Transverse colon (tissue), 4 donors: ENCODE data around the gene RGS3. TPM values are rescaled to one million over a fixed set of nuclear protein-coding genes. Genes with fewer than 3 reads are reported as not detected.

ENCODE experiments used
- DNase-seq: peaks from one replicate; pipeline ENCODE4 v3.0.0-alpha.2; 2019
- H3K27ac ChIP-seq, 4 donors: fragments of 200-600 bp; sonication (generic); 2 replicates each; pipeline ENCODE4 v1.5.1; 2016 to 2018; ENCODE audit warnings: inconsistent platforms in 4 of 4
- H3K27me3 ChIP-seq: fragments of 200-600 bp; sonication (generic); 2 replicates; pipeline ENCODE4 v1.5.1; 2017; ENCODE audit warnings: inconsistent platforms
- H3K36me3 ChIP-seq, 4 donors: fragments of 200-600 bp; sonication (generic); 2 replicates each; pipeline ENCODE4 v1.5.1; 2017 to 2019; ENCODE audit warnings: inconsistent platforms in 4 of 4
- H3K4me1 ChIP-seq, 4 donors: fragments of 200-600 bp; sonication (generic); 2 replicates each; pipeline ENCODE4 v1.5.1; 2017 to 2020; ENCODE audit warnings: inconsistent platforms in 4 of 4
- H3K4me3 ChIP-seq, 4 donors: fragments of 200-600 bp; sonication (generic); 1 replicate in 1 of 4; 2 replicates in 3 of 4; pipeline versions ENCODE4 v1.5.1 to v1.6.1; 2017 to 2019; ENCODE audit warnings: inconsistent platforms in 4 of 4
- H3K9me3 ChIP-seq, 2 donors: fragments of 200-600 bp; sonication (generic); 2 replicates each; pipeline ENCODE4 v1.5.1; 2017 to 2019; ENCODE audit warnings: inconsistent platforms in 2 of 2
- EP300 ChIP-seq: sonication (generic); formaldehyde crosslinking; IDR thresholded peaks from one replicate; pipeline ENCODE4 v1.6.1; 2017; ENCODE audit warnings: antibody characterized with exemption, low read depth
- POLR2A ChIP-seq: fragments of 450-650 bp; IDR thresholded peaks from one replicate; pipeline ENCODE4 v1.6.1; 2016; ENCODE audit warnings: antibody characterized with exemption, mild to moderate bottlenecking, moderate library complexity
- POLR2AphosphoS5 ChIP-seq, 3 donors: sonication (generic); formaldehyde crosslinking; IDR thresholded peaks; one replicate each; pipeline ENCODE4 v1.6.1; 2016; ENCODE audit warnings: antibody characterized with exemption in 3 of 3
- WGBS, 2 donors: methylation state at CpG; one replicate each; pipeline ENCODE4 v1.1.5; 2018; ENCODE audit warnings: low coverage in 1 of 2; 5-methylcytosine and 5-hydroxymethylcytosine counted together
- in situ Hi-C, 4 donors: fragments of 200-750 bp; cut with MboI; loops; one replicate each; pipeline versions ENCODE4 v1.15.0 to v1.15.1; 2017; ENCODE audit warnings: low sequenced_read_pairs in 3 of 4, low pct_ligation_motif_present in 1 of 4, low pct_unique_long_range_greater_than_20kb in 1 of 4
- intact Hi-C: fragments of 100-400 bp; cut with DNase I; formaldehyde crosslinking; loops from one replicate; pipeline ENCODE4 v1.15.1; 2023; ENCODE audit warnings: low total_unique reads
- total RNA-seq, 4 donors: library from RNA; depleted of rRNA; stranded (reverse); fragments of >200 nt; gene quantifications; one replicate each; pipeline ENCODE4 v1.1.0, GENCODE V29; 2016
- TF ChIP-seq, protein P1 (sequence below), 5 experiments: fragments of 200-600 bp in 3 of 5; fragments of 450-650 bp in 2 of 5; sonication (generic) in 3 of 5; IDR thresholded peaks; 1 replicate in 2 of 5; 2 replicates in 3 of 5; pipeline ENCODE4 v1.5.1; 2016 to 2017; ENCODE audit warnings: antibody characterized with exemption in 5 of 5, inconsistent platforms in 3 of 5, mild to moderate bottlenecking in 2 of 5, moderate library complexity in 1 of 5

The RGS3 gene
- total RNA-seq, 4 donors from 2014 or later, result 62.7 to 150 (median 80.9) TPM

GRCh38 chr9:113626735-113627495 is 163.4 kb downstream of the RGS3 start:
- Histone ChIP-seq H3K9me3 (no peaks in the 10 kb centered on the region), H3K27ac (peak overlapping the region in 3 of 4 donors; percentile 16 to 59 (median 39)), H3K4me1 (peaks cover 0 to 6% (median 0%) of the 10 kb centered on the region in 4 donors), H3K36me3 (no peaks in the 10 kb centered on the region), H3K27me3 (no peaks in the 10 kb centered on the region), H3K4me3 (no peak overlapping the region)
- no peak for DNase-seq
- intact Hi-C loops (no loop called here), in situ Hi-C loops (no loop called here)
- 68% methylated on average over 8 of the region's 8 CpGs; no CpG with 5 or more reads in 1 of the 2 donors for WGBS, 2 donors
- TF ChIP-seq EP300 (no peak), POLR2AphosphoS5 (IDR thresholded peaks at IDR 0.05) (no peak), POLR2A (no peak)
- TF ChIP-seq, protein P1, sequence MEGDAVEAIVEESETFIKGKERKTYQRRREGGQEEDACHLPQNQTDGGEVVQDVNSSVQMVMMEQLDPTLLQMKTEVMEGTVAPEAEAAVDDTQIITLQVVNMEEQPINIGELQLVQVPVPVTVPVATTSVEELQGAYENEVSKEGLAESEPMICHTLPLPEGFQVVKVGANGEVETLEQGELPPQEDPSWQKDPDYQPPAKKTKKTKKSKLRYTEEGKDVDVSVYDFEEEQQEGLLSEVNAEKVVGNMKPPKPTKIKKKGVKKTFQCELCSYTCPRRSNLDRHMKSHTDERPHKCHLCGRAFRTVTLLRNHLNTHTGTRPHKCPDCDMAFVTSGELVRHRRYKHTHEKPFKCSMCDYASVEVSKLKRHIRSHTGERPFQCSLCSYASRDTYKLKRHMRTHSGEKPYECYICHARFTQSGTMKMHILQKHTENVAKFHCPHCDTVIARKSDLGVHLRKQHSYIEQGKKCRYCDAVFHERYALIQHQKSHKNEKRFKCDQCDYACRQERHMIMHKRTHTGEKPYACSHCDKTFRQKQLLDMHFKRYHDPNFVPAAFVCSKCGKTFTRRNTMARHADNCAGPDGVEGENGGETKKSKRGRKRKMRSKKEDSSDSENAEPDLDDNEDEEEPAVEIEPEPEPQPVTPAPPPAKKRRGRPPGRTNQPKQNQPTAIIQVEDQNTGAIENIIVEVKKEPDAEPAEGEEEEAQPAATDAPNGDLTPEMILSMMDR (IDR thresholded peaks at IDR 0.05), result no peak

DNA sequence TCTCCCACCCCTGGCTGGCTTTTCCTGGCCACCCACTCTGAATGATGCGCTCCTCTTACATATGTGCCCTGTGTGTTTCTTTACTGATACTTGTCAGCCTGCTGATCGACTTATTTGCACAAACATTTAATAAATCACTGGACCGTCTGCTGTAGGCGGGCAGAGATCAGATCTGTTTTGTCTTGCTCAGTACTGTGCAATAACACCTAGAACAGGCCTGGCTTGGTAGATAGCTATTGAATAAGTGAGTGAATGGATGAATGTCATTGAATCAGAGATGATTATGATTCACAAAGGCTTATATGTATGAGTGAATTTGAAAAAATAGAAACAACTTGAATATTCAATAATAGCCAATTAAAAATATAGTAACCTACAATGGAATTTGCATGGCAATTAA is 165.1 kb downstream of the RGS3 start:
- Histone ChIP-seq H3K4me1 (peaks cover 0 to 6% (median 0%) of the 10 kb centered on the region in 4 donors), H3K27me3 (no peaks in the 10 kb centered on the region), H3K4me3 (no peak overlapping the region), H3K9me3 (no peaks in the 10 kb centered on the region), H3K36me3 (no peaks in the 10 kb centered on the region), H3K27ac (no peak overlapping the region)
- in situ Hi-C loops, result no loop called here
- TF ChIP-seq, protein P1 (IDR thresholded peaks at IDR 0.05), result no peak
- no peak for TF ChIP-seq POLR2A
- TF ChIP-seq POLR2AphosphoS5 (IDR thresholded peaks at IDR 0.05), result no peak
- no peak for TF ChIP-seq EP300
- DNase-seq, result no peak
- WGBS, 2 donors, result 88% methylated on average over 4 of the region's 4 CpGs; no CpG with 5 or more reads in 1 of the 2 donors
- intact Hi-C loops, result no loop called here

DNA sequence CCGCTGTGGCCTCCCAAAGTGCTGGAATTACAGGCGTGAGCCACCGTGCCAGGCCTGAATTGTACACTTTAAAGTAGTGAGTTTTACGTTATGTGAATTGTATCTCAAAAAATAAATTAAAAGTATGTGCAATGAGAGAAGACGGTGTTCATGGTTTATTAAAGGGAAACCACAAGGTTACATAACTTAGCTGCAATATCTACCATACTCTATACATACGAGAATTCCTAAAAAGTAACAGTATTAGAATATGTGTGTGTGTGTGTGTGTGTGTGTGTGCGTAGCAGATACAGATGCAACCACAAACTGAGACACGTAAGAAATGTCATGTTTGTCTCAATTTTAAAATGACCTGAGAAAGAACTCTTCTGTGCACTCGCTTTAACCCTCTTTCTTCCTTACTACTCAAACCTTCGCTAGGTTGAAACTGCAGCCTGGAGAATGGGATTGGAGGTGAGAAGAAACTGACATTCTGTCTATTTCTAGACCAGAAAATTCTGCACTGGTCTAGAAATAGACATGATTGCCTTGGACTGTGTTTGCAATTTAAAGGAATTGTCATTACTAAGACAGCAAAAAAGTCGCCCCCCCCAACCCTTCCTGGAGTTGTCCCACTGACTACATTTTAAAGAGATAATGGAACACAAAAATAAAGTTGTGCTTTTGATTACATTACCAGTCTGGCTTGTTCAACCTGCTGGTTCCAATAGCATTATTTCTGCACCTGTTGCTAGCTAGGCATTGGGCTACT is 167.0 kb downstream of the RGS3 start:
- Histone ChIP-seq H3K27ac (no peak overlapping the region), H3K4me3 (no peak overlapping the region), H3K4me1 (peaks cover 0 to 12% (median 0%) of the 10 kb centered on the region in 4 donors), H3K27me3 (no peaks in the 10 kb centered on the region), H3K36me3 (no peaks in the 10 kb centered on the region), H3K9me3 (no peaks in the 10 kb centered on the region)
- no peak for DNase-seq
- 77 to 88% methylated on average over 11 of the region's 11 CpGs for WGBS, 2 donors
- in situ Hi-C loops, result no loop called here
- TF ChIP-seq EP300 (no peak), POLR2A (no peak), POLR2AphosphoS5 (IDR thresholded peaks at IDR 0.05) (no peak)
- TF ChIP-seq, protein P1 (IDR thresholded peaks at IDR 0.05), result no peak
- intact Hi-C loops, result no loop called here

DNA sequence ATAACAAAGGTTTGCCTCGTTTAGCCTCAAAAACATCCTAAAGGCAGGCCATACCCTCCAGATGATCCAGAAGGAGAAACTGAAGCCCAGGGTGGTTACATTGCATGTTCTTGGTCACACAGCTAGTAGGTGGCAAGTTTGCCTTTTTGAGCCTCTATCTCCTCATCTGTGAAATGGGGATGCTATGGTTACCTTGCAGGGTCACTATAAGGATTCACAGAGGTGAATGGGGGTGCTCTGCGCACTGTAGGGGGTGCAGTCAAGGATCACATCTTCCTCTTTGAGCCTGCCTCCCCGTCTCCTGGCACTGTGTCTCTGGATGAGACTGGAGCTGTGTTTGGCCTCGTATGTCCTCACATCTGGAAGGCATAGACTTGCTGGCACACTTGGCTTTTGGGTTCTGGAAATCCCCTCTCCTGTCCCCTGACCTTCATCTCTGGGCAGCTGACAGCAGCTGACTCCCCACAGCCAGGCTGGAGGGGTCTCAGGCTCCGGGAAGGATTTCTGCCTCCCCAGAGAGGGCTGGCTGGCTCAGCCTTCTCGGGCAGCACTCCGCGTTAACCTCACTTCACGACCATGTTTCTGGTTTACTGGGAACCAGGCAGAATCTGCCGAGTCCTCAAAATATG is 167.7 kb downstream of the RGS3 start:
- H3K27me3 ChIP-seq, result no peaks in the 10 kb centered on the region
- H3K4me1 ChIP-seq, result peaks cover 0 to 12% (median 0%) of the 10 kb centered on the region in 4 donors
- no peak overlapping the region for H3K4me3 ChIP-seq
- no peak overlapping the region for H3K27ac ChIP-seq
- no peaks in the 10 kb centered on the region for H3K36me3 ChIP-seq
- in situ Hi-C loops (no loop called here), intact Hi-C loops (no loop called here)
- no peaks in the 10 kb centered on the region for H3K9me3 ChIP-seq
- 68% methylated on average over 10 of the region's 10 CpGs; no CpG with 5 or more reads in 1 of the 2 donors for WGBS, 2 donors
- TF ChIP-seq, protein P1 (IDR thresholded peaks at IDR 0.05), result no peak
- no peak for TF ChIP-seq POLR2AphosphoS5 (IDR thresholded peaks at IDR 0.05)
- no peak for TF ChIP-seq POLR2A
- TF ChIP-seq EP300, result no peak
- no peak for DNase-seq
